Measurements from ENCODE around the gene HEPACAM2. TPM values are rescaled to one million over a fixed set of nuclear protein-coding genes. Genes with fewer than 3 reads are reported as not detected.

HEPACAM2 gene
- polyA plus RNA-seq, 1 of the 3 experiments (the other 2 are of a cell fraction) = not detected

GRCh38 chr7:93194386-93194785 is 31.9 kb downstream of the HEPACAM2 start:
- Histone ChIP-seq H3K4me2 (no peak overlapping the region), H3K4me1 (ENCODE audit: control insufficient read depth in 1 of 2, insufficient read depth in 2 of 2, low read depth in 1 of 2, low read length in 1 of 2) (no peaks in the 10 kb centered on the region; a peak in 1 of 4 replicates), H4K20me1 (ENCODE audit: insufficient read depth) (no peaks in the 10 kb centered on the region), H2AFZ (ENCODE audit: low read depth) (peak overlapping the region; percentile 5; the same call in 1 of the 2 replicates), H3F3A (replicated peaks; ENCODE audit: insufficient read depth) (no peaks in the 10 kb centered on the region), H3K4me3 (ENCODE audit: low read depth in 2 of 2, low read length in 1 of 2) (no peak overlapping the region), H3K9me2 (no peaks in the 10 kb centered on the region), H3K79me2 (ENCODE audit: insufficient read depth) (no peaks in the 10 kb centered on the region), H3K9me3 (no peaks in the 10 kb centered on the region), H3K36me3 (replicated peaks in 1 of 2; ENCODE audit: control insufficient read depth in 1 of 2, insufficient read depth in 2 of 2, low read length in 1 of 2) (no peaks in the 10 kb centered on the region), H3K27ac (ENCODE audit: low read depth in 2 of 2, low read length in 1 of 2) (no peak overlapping the region), H3K9ac (no peak overlapping the region), H3K27me3 (ENCODE audit: insufficient read depth) (peaks cover 26% of the 10 kb centered on the region; the same call in 1 of the 2 replicates)
- TF ChIP-seq TEAD4 (IDR thresholded peaks at IDR 0.05; ENCODE audit: borderline replicate concordance, insufficient read depth) = no peak
- TF ChIP-seq USF1 (IDR thresholded peaks at IDR 0.05; ENCODE audit: borderline replicate concordance, low read depth) = no peak
- no peak for TF ChIP-seq EP300 (IDR thresholded peaks at IDR 0.05; ENCODE audit: borderline replicate concordance in 1 of 2, low read depth in 1 of 2, low read length in 1 of 2)
- no peak for TF ChIP-seq CHD2 (IDR thresholded peaks at IDR 0.05; ENCODE audit: low read length, partially characterized antibody)
- TF ChIP-seq TAF1 (IDR thresholded peaks at IDR 0.05; ENCODE audit: borderline replicate concordance, low read depth, low read length) = no peak
- no peak for TF ChIP-seq RAD21 (IDR thresholded peaks at IDR 0.05; ENCODE audit: low read length)
- no peak for TF ChIP-seq IRF3 (IDR thresholded peaks at IDR 0.05; ENCODE audit: low read depth, low read length)
- no peak for TF ChIP-seq JUND (IDR thresholded peaks at IDR 0.05)
- TF ChIP-seq NRF1 (IDR thresholded peaks at IDR 0.05; ENCODE audit: low read depth, low read length) = no peak
- TF ChIP-seq POLR2AphosphoS5 (IDR thresholded peaks at IDR 0.05; ENCODE audit: low read depth, low read length) = no peak
- no peak for TF ChIP-seq PBX3 (IDR thresholded peaks at IDR 0.05)
- no peak for TF ChIP-seq MEF2A (IDR thresholded peaks at IDR 0.05; ENCODE audit: borderline replicate concordance, low read depth)
- ChIA-PET POLR2A (no interaction called here), CTCF (interaction anchor here (1.0 to 1.4 kb wide), 3 partner anchors 16 to 33 kb away, joined by 3 to 4 read pairs (median 3); no protein-coding TSS in a partner anchor)
- DNase-seq = no peak
- WGBS (ENCODE audit: low lambda C conversion rate) = under 1% methylated on average over 3 of the region's 3 CpGs

GRCh38 chr7:93188870-93189634 is 37.2 kb downstream of the HEPACAM2 start:
- no peaks in the 10 kb centered on the region for H4K20me1 ChIP-seq (ENCODE audit: insufficient read depth)
- no peak overlapping the region for H3K4me3 ChIP-seq (ENCODE audit: low read depth in 2 of 2, low read length in 1 of 2)
- POLR2A ChIA-PET = no interaction called here
- CTCF ChIA-PET = no interaction called here
- H3F3A ChIP-seq (replicated peaks; ENCODE audit: insufficient read depth) = no peaks in the 10 kb centered on the region
- H3K4me1 ChIP-seq (ENCODE audit: control insufficient read depth in 1 of 2, insufficient read depth in 2 of 2, low read depth in 1 of 2, low read length in 1 of 2) = no peaks in the 10 kb centered on the region
- H3K9me3 ChIP-seq = no peaks in the 10 kb centered on the region
- H3K4me2 ChIP-seq = no peak overlapping the region
- no peaks in the 10 kb centered on the region for H3K36me3 ChIP-seq (replicated peaks in 1 of 2; ENCODE audit: control insufficient read depth in 1 of 2, insufficient read depth in 2 of 2, low read length in 1 of 2)
- H3K27me3 ChIP-seq (ENCODE audit: insufficient read depth) = peaks cover 31% of the 10 kb centered on the region; the same call in 1 of the 2 replicates
- H3K79me2 ChIP-seq (ENCODE audit: insufficient read depth) = no peaks in the 10 kb centered on the region
- no peak overlapping the region; the same call in 1 of the 2 replicates for H2AFZ ChIP-seq (ENCODE audit: low read depth)
- no peak overlapping the region for H3K9ac ChIP-seq
- DNase-seq = no peak
- no peak for TF ChIP-seq TEAD4 (IDR thresholded peaks at IDR 0.05; ENCODE audit: borderline replicate concordance, insufficient read depth)
- WGBS (ENCODE audit: low lambda C conversion rate) = 16% methylated on average over 6 of the region's 6 CpGs
- no peak overlapping the region for H3K27ac ChIP-seq (ENCODE audit: low read depth in 2 of 2, low read length in 1 of 2)
- no peaks in the 10 kb centered on the region for H3K9me2 ChIP-seq

All from SK-N-SH (cell line).